CD4-positive, alpha-beta T cell treated with Interleukin-15 for 1 hour (primary cell): Measurements from ENCODE around the gene NSUN7.

Source experiments
- DNase-seq: peaks from one replicate; pipeline ENCODE4 v3.0.0-alpha.2; 2020

Gene NSUN7

DNA sequence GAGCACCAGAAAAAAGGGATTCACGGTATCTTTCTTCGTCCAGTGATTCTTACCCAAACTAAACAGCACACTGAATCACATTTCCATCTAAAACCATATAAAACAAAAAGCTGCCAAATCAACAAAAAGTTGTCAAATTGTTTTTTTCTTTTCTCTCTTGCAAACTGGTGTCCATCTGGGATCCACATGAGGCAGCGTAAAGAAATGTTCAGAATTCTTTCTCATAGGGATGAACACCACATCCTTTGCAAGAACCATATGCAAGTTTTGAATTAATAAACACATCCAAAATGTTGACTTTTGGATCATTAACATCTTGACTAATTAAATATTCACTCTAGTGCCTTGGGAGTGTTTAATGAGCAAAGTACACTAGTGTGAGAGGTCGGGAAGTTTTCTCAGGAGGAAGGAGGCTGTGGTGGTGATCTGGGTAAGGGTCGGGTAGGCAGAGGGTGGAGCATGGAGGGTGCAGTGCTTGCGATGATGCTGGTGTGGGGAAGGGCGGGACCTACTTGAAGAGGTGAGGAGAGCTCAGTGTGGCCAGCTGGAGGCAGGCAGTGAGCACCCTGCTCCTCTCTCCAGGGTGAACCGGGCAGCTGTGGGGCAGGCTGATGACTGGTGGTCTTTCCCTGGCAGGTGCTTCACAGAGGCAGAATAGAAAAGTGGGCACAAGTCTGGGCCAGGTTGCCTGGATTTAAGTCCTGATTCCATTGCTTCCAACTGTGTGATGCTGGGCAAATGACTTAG, 72.8 kb downstream of the NSUN7 start:
- no peak for DNase-seq

DNA sequence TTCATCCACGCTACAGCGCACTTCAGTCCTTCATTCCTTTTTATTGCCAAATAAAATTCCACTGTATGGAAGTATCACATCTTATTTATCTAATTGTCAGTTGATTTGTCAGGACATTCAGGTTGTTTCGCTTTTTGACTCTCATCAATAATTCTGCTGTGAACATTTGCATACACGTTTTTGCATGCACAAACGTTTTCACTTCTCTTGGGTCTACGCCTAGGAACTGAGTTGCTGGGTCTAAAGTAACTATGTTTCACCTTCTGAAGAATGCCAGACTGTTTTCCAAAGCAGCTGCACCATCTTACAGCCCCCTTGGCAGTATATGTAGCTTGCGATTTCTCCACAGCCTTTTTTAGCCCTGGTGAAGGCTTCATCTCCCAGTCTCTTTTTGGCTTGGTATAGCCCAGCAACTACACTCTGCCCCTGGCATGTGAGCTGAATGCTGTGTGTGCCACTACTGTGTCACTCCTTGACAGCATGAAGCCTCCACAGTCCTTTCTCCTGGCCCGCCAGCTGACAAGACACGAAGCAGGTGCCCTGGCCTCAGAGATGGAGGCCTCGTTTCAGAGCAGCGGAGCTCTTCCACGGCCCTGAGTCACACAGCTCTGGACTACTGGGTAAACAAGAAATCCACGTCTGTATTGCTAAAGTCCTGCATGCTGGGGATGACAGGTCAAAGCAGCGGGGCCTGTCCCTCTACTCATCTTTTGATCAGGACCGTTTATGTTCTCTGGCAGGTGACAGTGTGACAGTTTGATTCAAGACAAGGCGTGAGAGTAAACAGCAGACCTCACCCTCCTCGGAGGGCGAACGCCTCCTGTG, 75.5 kb downstream of the NSUN7 start:
- DNase-seq = no peak

DNA sequence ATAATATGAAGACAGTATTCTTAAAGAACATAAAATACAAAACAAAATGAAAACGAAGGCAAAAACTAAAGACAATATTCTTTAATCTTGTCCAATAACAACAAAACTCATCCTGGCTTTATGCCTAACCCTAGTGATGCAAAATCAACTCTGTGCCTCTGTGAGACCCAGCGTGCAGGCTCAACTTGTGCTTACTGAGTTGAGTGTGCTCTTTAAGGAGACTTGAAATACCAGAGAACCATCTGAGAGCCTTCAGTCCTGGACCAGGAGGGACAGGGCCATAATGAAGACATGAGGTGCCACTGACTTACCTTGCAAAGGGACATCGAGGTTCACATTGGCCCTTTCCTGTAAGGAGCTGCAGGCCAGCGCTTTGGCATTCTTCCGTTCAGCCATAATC, 77.1 kb downstream of the NSUN7 start:
- DNase-seq = no peak

DNA sequence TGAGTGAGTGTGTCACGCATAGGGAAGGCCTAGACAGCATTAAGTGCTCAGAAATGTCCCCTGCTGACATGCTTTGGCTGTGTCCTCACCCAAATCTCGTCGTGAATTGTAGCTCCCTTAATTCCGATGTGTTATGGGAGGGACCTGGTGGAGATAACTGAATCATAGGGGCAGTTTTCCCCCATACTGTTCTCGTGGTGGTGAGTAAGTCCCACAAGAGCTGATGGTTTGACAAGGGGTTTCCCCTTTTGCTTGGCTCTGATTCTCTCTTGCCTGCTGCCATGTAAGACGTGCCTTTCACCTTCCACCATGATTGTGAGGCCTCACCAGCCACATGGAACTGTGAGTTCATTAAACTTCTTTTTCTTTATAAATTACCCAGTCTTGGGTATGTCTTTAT, 78.0 kb downstream of the NSUN7 start:
- no peak for DNase-seq

DNA sequence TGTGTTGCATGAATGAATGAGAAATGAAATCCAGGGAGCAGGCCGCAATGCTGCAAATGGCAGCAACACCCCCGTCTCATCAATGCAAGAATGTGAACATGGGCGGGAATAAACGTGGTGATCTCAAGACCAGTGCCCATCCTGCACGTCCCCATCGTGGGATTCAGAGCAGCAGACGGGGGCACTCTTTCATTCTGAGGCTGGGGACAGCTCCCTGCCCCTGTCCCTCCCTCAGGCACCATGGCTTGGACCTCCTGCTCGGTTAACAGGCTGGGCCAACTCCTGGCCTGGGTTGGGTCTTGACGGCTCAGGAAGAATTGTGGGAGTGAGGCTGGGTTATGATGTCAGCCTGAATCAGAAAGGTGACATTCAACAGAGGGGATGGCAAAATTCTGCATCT, 78.9 kb downstream of the NSUN7 start:
- no peak for DNase-seq

DNA sequence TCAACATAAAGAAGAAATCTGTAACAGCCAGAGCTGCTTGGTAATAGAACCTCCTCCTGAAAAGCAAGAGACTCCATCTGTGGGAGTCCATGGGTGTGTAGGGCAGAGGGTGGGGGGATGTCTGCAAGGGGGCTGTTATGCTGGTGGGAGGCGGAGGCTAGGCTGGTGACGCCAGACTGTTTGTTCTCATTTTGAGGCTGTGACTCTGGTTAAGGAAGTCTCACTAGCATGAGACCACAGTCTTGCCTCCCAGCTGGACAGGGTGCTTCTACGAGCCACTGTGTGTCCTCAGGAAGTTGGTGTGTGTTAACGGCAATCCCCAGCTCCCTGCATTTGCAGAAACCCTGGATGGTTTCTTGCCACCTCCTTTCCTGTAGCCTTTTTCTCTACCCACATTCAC, 79.8 kb downstream of the NSUN7 start:
- DNase-seq = no peak

DNA sequence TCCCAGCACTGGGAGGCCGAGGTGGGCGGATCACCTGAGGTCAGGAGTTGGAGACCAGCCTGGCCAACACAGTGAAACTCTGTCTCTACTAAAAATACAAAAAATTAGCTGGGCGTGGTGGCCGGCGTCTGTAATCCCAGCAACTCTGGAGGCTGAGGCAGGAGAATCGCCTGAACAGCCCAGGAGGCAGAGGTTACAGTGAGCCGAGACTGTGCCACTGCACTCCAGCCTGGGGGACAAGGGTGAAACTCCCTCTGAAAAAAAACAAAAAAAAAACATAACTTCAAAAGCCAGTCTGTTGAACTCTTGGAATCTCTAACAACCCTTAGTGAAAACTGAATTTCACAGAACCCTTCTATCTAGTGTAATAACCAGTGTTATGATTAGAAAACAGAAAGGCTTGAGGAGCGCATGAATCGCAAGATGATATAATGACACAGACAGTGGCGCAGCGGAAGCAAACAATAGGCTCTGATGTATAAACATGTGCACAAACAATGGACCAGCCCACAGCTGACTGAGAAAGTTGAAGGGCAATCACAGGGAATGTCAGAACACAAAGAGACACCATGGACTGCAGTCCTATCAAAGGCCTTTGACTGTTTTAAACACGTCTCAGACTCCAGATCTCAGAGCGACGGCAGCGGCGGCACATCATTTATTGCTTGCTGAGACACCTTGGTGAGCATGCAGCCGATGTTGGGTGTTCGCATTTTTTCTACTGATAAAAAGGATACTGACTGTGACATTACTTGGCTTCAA, 81.6 kb downstream of the NSUN7 start:
- no peak for DNase-seq

DNA sequence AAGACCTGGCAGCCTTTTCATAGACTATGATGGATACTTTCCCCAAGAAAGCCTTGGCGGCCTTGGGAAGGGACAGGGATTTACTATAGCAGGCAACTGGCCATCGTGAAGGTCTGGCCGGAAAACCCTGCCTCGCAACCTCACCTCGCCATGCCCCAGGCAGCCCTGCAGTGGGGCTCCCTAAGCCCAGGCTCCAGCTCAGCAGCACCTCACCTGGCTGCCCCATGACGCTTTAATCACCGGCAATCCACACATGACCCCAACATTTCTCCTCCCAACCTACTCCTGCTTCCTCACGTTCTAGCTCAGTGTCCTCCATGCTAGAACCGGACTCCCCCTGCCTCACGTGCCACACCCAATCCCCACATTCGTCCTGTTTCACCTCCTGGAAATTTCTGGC, 82.4 kb downstream of the NSUN7 start:
- no peak for DNase-seq

DNA sequence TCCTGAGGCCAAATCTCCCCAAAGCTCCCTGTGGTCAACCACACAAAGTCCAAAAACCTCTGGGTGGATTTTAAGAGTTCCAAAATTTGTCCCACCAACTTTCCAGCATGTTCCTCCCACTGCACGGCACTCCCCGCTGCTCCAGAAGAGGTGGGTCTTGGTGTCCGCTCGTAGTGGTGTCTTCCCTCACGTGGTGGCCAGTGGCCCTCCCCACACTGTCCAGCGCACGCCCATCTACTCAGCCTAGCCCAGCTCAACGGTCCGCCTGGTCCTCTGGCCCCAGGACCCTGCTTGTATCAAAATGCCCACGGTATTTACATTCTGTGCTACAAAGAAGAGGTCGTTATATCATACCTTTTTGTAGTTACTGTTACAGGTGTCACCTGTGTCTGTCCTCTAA, 83.5 kb downstream of the NSUN7 start:
- DNase-seq = no peak

DNA sequence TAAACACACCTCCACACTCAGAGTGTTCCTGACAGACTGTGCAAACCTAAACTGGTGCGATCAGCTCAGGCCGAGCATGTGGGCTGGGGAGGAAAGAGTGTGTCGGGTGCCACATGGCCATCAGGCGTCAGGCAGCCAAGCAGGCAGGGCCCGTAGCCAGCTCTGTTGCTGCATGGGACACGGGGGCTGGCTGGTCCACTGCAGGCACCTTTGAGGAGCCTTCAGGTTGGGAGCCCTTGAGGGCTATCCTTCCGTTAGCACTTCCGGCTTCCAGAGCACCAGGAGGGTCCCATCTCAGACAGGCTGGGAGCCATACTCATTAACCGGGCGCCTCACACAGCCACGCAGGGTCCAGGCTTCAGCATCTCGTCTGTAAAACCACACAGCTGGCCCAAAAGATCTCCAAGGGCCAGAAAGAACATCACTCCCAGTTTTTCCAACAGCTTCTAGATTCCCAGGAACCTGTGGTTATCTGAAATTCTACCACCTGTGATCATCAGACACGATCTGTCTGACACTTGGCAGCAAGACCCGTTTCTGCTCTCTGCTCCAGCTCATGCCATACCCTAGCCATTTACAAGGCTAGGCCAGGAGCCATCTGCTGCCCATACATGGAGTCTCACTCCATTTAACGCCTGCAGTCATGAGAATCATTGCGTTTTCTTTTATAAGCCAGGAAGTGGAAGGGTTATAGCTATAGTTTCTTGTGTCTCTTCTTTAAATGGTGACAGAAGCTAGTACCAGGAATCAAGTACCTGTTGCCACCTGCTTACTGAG, 87.5 kb downstream of the NSUN7 start:
- no peak for DNase-seq

DNA sequence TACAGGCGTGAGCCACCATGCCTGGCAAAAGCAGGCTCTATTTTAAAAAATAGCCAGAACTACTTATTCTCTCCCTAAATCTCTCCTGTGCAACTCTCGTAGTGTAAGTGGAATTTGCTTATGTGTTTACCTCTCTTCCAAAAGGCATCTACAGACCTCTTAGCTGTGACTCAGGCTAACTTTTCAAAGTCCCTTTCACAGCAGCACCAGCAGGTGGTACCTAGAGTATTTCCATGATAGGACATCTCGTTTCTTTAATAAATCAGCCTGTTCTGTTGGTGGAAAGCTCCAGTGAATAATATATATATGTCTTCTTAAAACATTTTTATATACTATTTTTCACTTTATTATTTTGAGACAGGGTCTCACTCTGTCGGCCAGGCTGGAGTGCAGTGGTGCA, 89.0 kb downstream of the NSUN7 start:
- DNase-seq = no peak

DNA sequence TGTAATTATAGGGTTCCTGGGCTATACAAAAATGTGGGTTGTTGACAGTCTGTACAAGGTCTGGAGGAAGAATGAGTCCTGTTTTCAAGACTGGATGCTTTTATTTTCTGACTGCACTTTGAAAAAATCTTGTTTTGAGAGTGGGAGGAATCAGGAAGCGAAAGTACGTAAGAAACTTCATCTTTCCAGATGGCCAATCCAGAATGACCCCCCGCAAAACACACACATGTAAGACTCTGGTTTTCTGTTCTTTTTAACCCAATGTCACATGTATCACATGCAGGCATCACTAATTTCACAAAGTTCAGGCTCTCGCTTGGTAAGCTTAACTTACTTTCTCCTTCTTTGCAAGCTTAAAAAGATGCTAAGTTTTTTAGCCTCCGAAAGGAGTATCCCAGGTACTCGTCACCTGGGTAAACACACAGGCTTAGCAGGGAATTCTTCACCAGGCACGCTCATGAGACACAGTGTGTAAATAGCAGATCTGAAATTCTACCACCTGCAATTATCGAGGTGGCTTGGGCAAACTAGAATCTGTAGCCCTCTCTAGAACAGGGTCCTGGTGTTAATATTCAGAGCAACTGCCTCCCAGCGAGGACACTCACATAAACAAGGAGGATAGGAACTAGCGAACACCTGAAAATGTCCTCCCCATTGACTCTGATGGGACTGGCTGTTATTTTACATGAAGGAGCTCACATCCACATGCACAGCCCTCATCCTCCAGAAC, 90.7 kb downstream of the NSUN7 start:
- no peak for DNase-seq

DNA sequence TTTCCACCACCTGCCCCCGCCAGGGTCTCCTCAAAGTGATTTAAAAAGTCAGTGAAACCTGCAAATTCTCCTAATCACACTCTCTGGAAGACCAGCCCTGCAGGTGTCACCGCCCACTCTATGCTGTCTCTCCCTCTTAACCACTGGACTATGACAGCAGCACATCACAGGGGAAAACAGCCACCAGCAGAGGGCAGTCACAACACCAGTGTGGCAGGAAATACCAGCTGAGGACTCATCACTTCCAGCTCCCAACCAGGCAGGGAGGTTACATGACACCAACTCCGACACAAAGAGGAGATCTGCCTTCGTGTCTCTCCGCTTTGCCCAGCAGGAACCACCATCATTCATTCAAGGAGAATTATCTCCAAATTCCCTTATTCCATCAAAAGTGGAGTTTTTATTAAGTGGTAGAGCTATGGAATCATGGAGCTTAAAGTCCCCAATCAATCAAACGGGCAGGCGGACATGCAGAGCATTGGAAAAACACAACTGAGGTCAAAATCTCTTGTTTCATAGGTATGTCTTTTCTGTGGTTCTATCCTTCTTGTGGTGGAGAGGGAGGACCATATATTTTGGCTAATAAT, 91.3 kb downstream of the NSUN7 start:
- peak; percentile 68 for DNase-seq

DNA sequence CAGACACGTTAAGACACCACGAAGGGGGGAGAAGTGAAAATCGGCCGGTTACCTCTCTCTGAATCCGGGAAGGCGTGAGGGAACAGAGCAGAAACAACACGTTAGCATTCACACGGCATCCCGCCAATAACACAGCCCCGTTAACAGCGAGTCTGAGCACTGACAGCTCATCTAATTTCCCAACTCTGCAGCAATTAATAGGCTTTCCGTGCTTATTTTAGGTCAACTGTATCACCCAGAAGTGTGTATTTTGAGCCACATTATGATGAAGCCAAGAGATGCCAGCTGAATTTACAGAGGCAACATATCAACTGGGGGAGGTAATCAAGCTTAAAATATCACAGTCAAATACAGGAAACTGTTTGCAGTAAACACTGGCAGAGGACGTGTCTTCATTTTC, 92.6 kb downstream of the NSUN7 start:
- no peak for DNase-seq

DNA sequence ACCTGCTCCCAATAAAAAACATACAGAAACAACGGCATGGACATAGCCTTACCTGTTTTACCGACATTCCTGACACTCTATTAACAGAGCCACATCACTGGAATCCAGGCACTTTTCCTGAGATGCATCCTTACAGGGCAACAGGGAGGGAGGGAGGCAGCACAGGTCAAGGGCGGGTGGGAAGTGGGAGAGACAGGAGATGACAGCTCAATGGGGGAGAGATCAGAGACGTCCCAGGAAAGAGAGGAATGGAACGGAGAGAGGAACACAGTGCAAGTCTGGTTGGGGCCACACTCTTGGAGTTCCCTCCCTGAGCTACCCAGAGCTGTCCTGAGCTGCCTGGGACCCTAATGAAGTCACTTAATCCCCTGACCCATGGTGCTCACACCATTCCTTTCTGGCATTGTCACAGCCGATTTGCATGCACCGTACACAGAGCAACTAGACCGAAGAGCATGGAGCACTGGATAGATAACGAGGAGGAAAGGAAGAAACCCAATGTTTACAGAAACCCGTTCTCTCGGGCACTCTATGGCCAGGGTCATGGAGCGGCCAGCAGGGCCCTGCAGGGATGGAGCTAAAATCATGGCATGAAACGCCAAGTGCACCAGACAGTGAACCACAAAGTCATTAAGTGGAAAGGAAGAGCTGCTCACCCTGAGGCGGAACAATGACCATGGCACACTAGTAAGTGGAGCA, 93.1 kb downstream of the NSUN7 start:
- no peak for DNase-seq

DNA sequence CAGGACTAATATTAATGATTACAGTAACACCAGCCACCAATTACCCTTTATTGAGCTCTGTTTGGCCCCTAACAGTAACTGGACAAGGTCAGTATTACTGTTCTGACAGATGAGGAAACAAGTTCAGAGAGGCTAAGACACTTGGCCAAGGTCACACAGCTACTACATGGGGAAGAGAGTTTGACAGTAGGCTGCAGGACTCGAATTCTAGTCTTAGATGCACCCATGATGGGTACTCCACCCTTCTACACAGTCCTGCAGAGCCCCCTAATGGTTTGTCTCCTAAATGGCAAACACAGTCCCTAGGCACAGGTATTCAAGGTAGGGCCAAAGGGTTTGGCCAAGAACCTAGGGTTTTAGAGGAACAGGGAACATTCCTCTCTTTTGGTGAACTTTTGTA, 93.9 kb downstream of the NSUN7 start:
- DNase-seq = no peak

DNA sequence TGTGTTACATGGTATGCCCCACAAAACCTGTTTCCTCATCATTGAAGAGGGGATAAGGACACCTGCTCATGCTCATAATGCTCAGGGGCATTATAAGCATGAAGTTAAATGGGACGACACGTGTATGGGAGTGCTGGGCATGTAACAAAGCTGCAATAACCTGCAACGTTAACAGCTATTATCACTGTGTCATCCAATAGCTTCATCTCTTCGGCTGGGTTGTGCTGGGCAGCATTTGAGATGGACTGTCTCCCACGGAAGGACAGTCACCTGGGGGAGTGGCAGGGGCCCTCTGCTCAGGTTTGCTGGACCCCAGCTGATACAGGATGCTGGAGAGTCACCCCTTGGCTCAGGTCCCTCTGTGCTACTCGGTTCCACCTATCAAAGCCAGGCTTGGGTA, 94.5 kb downstream of the NSUN7 start:
- no peak for DNase-seq

DNA sequence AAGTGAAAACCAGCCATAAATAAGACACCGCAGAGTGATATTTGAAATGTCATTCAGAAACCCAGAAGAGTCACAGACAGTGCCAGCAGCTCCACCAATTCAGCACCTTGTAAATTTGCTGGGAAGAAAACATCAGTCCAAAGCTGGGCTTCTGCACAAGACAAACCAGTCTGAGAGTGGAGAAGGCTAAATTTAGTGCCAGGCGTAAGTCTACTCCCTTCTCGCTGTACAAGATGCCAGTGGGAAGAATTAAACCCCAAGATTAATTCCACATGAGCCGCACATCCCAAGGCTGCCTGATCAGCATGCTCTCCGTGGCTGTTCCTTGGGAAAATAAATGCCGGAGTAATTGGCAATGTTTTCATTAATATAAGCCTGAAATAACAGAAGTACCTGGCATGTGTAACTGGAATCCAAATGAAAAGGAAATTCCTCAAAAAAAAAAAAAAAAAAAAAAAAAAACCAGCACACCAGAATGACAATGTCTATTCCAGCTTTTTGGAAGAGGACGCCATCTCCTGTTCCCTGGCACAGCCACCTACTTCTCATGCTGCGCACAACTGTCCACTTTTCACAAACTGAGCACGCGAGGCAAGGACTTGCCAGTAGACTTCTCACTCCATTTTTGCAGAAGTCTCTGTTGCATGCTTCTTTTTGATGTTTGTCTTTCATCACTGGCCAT, 95.5 kb downstream of the NSUN7 start:
- no peak for DNase-seq

DNA sequence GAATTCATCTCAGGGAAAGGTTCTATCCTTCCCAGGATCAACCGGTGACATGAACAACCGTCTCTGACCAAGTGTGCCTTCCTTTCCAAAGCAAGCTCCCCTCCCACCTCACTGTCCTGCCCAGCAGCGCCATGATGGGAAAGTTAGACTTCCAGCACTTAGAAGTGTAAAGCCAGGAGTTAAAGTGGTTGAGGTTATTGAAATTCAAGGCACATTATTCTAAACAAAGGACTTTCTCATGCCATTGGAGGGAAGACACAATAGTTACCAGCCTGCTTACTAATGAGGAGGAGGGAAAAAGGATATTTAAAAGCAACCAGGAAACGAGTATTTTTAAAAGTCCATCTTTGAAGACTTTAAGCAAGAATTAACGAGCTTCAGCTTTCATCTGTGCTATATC, 96.8 kb downstream of the NSUN7 start:
- DNase-seq = no peak

DNA sequence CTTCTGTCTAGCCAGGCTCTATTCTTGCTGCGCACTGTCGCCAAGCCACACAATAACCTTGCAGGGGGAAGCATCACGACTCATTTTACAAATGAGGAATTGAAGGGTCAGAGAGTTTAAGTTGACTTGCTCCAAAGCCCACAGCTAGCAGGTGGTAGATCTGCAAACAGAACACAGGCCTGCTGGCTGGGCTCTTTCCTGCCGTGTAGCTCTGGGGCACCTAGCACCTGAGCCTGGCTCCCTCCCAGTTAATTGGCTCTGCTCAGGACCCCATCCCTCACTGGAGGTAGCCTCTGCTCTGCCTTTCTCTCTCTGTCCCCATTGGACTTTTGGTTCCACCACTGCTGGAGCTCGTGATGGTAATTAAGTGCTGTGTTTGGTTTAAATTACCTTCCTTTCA, 98.5 kb downstream of the NSUN7 start:
- DNase-seq = no peak

DNA sequence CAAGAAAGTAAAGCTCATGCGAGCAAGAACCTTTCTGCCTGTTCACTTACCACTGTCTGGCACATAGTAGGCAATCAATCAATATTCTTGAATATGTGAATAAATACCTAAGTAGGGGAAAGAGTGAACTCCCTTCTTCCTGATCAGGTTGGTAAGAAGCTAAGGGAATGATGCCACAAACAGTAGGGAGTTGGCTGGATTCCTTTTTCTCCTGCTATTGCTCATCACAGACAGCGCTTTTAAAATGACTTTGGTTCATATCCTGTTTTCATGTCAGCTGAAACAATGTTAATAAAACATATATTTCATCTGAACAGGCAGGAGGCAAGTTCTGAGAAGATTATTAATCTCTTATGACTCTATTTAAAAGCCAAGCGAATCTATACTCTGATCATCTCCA, 99.2 kb downstream of the NSUN7 start:
- DNase-seq = no peak
